NB4 (cell line): ENCODE results near the gene MAB21L1.

Source experiments
- MYC ChIP-seq: IDR thresholded peaks from 2 replicates; pipeline ENCODE4 v1.6.1; 2011; ENCODE audit warnings: low read depth, low read length
- POLR2A ChIP-seq: IDR thresholded peaks from 2 replicates; pipeline ENCODE4 v1.6.1; 2011; ENCODE audit warnings: mild to moderate bottlenecking; ENCODE audit not compliant: insufficient read length; ENCODE audit errors: extremely low read depth
- TF ChIP-seq, protein P1 (sequence below): IDR thresholded peaks from one replicate; pipeline ENCODE4 v1.5.1; 2012; ENCODE audit warnings: low read depth, low read length
- TF ChIP-seq, protein P2 (sequence below): IDR thresholded peaks from 2 replicates; pipeline ENCODE4 v1.6.1; 2011; ENCODE audit warnings: low read depth, low read length

DNA sequence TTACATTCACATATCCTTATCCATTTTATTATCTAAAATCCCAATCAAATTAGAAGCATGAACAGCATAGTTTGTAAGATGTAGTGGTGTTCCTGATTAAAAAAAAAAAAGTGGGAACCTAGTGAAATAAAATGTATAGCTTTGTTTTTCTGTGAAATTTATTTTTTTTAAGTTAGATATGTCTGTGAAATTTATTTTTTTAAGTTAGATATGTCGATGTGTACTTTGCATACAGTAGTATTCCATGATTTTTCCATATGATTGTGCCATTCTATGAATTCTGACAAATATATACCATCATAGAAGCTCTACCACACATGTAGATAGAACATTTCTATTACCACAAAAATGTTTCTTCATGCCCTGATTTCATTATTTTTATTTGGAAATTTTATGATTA, 6.0 kb upstream of the MAB21L1 start:
- TF ChIP-seq, protein P1, sequence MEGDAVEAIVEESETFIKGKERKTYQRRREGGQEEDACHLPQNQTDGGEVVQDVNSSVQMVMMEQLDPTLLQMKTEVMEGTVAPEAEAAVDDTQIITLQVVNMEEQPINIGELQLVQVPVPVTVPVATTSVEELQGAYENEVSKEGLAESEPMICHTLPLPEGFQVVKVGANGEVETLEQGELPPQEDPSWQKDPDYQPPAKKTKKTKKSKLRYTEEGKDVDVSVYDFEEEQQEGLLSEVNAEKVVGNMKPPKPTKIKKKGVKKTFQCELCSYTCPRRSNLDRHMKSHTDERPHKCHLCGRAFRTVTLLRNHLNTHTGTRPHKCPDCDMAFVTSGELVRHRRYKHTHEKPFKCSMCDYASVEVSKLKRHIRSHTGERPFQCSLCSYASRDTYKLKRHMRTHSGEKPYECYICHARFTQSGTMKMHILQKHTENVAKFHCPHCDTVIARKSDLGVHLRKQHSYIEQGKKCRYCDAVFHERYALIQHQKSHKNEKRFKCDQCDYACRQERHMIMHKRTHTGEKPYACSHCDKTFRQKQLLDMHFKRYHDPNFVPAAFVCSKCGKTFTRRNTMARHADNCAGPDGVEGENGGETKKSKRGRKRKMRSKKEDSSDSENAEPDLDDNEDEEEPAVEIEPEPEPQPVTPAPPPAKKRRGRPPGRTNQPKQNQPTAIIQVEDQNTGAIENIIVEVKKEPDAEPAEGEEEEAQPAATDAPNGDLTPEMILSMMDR = no peak
- TF ChIP-seq POLR2A (no peak), MYC (no peak)
- TF ChIP-seq, protein P2, sequence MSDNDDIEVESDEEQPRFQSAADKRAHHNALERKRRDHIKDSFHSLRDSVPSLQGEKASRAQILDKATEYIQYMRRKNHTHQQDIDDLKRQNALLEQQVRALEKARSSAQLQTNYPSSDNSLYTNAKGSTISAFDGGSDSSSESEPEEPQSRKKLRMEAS = no peak
